Adrenal gland (tissue), 5 donors: ENCODE results near the gene CDKAL1.

Experiments
- CTCF ChIP-seq, 6 experiments: fragments of 450-650 bp in 4 of 6; fragments of 200-600 bp in 2 of 6; sonication (generic) in 1 of 6; IDR thresholded peaks; 1 replicate in 5 of 6; 2 replicates in 1 of 6; pipeline versions ENCODE4 v1.5.1 to v1.8.0; 2016 to 2021; ENCODE audit warnings: antibody characterized with exemption in 6 of 6, mild to moderate bottlenecking in 2 of 6, moderate library complexity in 1 of 6
- POLR2A ChIP-seq, 2 donors: fragments of 450-650 bp; IDR thresholded peaks; one replicate each; pipeline ENCODE4 v1.6.1; 2017; ENCODE audit warnings: antibody characterized with exemption in 2 of 2, mild to moderate bottlenecking in 2 of 2, moderate library complexity in 1 of 2
- donor health status: DM: no; HTN: no; CAD: no.

DNA sequence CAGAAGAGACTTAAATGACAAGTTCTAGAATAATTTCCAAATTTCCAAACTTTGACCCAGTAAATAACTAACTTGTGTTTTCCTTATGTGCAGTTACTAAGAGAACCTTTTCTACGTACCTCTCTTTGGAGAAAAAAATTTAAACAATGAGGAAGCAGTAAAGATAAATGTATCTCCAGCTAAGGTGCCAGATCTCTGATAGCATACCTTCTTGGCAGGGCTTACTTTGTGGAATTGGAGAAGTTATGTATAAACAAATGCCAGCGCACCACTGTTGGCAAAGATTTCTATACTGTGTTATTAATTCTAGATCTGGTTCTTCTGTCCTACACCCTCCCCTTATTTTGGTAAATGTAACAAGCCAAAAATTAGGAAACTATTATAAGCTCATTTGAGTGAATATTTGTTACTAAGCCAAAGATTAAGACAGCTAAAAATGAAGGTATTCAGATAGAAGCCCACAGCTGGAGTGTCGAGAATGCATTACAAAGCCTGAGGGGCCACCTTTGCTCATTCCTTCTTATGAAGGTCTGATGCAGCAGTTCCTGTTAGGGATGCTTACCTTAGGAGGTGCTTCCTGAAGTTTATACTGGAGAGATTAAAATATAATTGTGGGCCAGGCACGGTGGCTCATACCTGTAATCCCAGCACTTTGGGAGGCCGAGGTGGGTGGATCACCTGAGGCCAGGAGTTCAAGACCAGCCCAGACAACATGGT lies 686.2 kb downstream of the CDKAL1 start:
- TF ChIP-seq CTCF (IDR thresholded peaks at IDR 0.05) (no peak), POLR2A (IDR thresholded peaks at IDR 0.05) (no peak)
